Body of pancreas (tissue), 4 donors: Measurements from ENCODE around the gene ADAMTS17. TPM values are rescaled to one million over a fixed set of nuclear protein-coding genes. Genes with fewer than 3 reads are reported as not detected.

Experiments used
- ATAC-seq: fragments of 150-250 bp; one replicate; pipeline ENCODE4 v1.9.1; 2016
- DNase-seq, 4 donors: peaks; one replicate each; pipeline ENCODE4 v3.0.0-alpha.2; 2019
- H3K27ac ChIP-seq, 4 donors: fragments of 200-600 bp; sonication (generic); 1 replicate in 3 of 4; 2 replicates in 1 of 4; pipeline versions ENCODE4 v1.5.1 to v1.6.1; 2016 to 2019; ENCODE audit warnings: mild to moderate bottlenecking in 1 of 4, mixed read lengths in 1 of 4, moderate library complexity in 1 of 4
- H3K27me3 ChIP-seq, 2 donors: fragments of 200-600 bp; sonication (generic); one replicate each; pipeline ENCODE4 v1.6.0; 2016; ENCODE audit warnings: mild to moderate bottlenecking in 1 of 2
- H3K36me3 ChIP-seq, 2 donors: fragments of 200-600 bp; sonication (generic); replicated peaks in 1 of 2; 2 replicates each; pipeline ENCODE4 v1.5.1; 2016; ENCODE audit warnings: low read depth in 2 of 2; ENCODE audit not compliant: insufficient read depth in 1 of 2
- H3K4me1 ChIP-seq: fragments of 200-600 bp; sonication (generic); one replicate; pipeline ENCODE4 v1.6.0; 2016
- H3K4me3 ChIP-seq, 2 donors: fragments of 200-600 bp; sonication (generic); 1 replicate in 1 of 2; 2 replicates in 1 of 2; pipeline ENCODE4 v1.5.1; 2016 to 2019
- H3K9me3 ChIP-seq, 3 donors: fragments of 200-600 bp; sonication (generic); 1 replicate in 2 of 3; 2 replicates in 1 of 3; pipeline ENCODE4 v1.5.1; 2016
- CTCF ChIP-seq, 7 experiments: fragments of 450-650 bp in 4 of 7; fragments of 200-600 bp in 3 of 7; sonication (generic) in 3 of 7; IDR thresholded peaks; one replicate each; pipeline ENCODE4 v1.5.1; 2016 to 2019; ENCODE audit warnings: antibody characterized with exemption in 7 of 7
- POLR2A ChIP-seq, 3 donors: fragments of 450-650 bp; IDR thresholded peaks; one replicate each; pipeline ENCODE4 v1.6.1; 2016; ENCODE audit warnings: antibody characterized with exemption in 3 of 3, mild to moderate bottlenecking in 2 of 3
- WGBS, 2 donors: methylation state at CpG; one replicate each; pipeline ENCODE4 v1.1.5; 2017; 5-methylcytosine and 5-hydroxymethylcytosine counted together
- intact Hi-C: fragments of 100-400 bp; cut with DNase I; formaldehyde crosslinking; loops from one replicate; pipeline ENCODE4 v1.15.1; 2023
- total RNA-seq, 2 donors: library from RNA; depleted of rRNA; stranded (reverse); fragments of >200 nt; gene quantifications; one replicate each; pipeline ENCODE4 v1.1.0, GENCODE V29; 2016

The ADAMTS17 gene
- total RNA-seq, 2 donors from 2014 or later = 24.6 to 26.0 TPM

DNA sequence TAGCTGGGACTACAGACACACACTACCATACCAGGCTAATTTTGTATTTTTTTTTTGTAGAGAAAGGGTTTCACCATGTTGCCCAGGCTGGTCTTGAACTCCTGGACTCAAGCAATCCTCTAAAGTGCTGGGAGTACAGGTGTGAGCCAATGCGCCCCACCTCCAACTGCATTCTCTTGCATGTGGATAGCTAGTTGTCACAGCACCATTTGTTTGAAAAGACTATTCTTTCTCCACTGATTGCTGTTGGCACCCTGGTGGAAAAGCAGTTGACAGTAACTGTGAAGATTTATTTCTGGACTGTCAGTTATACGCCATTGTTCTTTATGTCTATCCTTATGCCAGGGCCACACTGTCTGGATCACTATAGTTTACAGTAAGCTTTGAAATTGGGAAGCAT lies 303.9 kb downstream of the ADAMTS17 start:
- 98 to 100% methylated on average over 2 of the region's 2 CpGs for WGBS, 2 donors
- TF ChIP-seq POLR2A (IDR thresholded peaks at IDR 0.05) (no peak), CTCF (IDR thresholded peaks at IDR 0.05) (no peak)
- no peaks in the 10 kb centered on the region for H3K9me3 ChIP-seq
- H3K27ac ChIP-seq = no peak overlapping the region
- intact Hi-C loops = no loop called here
- no peaks in the 10 kb centered on the region for H3K27me3 ChIP-seq
- H3K4me1 ChIP-seq = peaks cover 26% of the 10 kb centered on the region
- ATAC-seq (no peak), DNase-seq (no peak)
- no peaks in the 10 kb centered on the region for H3K36me3 ChIP-seq
- H3K4me3 ChIP-seq = no peak overlapping the region

- no peaks in the 10 kb centered on the region for H3K9me3 ChIP-seq
- H3K4me1 ChIP-seq = peaks cover 41% of the 10 kb centered on the region
- intact Hi-C loops = no loop called here
- H3K4me3 ChIP-seq = no peak overlapping the region
- DNase-seq (no peak), ATAC-seq (no peak)
- H3K27ac ChIP-seq = no peak overlapping the region
- no peak for TF ChIP-seq POLR2A (IDR thresholded peaks at IDR 0.05)
- no peak for TF ChIP-seq CTCF (IDR thresholded peaks at IDR 0.05)
- H3K27me3 ChIP-seq = no peaks in the 10 kb centered on the region
- no peaks in the 10 kb centered on the region for H3K36me3 ChIP-seq
- WGBS, 2 donors = 93 to 98% methylated on average over 6 of the region's 6 CpGs
Observed at GRCh38 chr15:100036015-100036414, 305.8 kb downstream of the ADAMTS17 start.

DNA sequence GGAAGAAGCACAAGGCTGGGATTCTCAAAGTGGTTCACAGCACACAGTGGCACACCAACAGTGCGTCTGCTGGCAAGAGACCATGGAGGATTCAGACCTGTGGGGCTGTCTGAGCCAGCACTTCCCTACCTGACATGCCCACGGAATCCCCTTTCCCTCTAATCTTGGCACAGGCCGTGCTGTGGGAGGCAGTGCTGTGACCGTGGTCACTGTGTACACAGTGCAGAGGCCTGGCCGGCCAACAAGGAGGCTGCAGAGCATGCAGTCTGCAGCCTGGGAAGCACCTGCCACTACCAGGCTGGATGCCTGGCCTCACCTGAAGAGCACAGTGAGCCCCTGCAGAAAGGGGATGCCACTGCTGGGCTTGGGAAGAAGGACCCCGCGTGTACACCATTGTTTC lies 307.6 kb downstream of the ADAMTS17 start:
- 30 to 43% methylated on average over 6 to 7 of the region's 7 CpGs for WGBS, 2 donors
- ATAC-seq = peak; percentile 65
- no peaks in the 10 kb centered on the region for H3K36me3 ChIP-seq
- H3K27ac ChIP-seq = peak overlapping the region; percentile 44 to 83 (median 62)
- TF ChIP-seq CTCF (IDR thresholded peaks at IDR 0.05) (peak in 1 of 7 experiments; percentile 7), POLR2A (IDR thresholded peaks at IDR 0.05) (no peak)
- DNase-seq = peak; percentile 44 to 74 (median 67)
- no peaks in the 10 kb centered on the region for H3K9me3 ChIP-seq
- no peak overlapping the region for H3K4me3 ChIP-seq
- intact Hi-C loops = no loop called here
- no peaks in the 10 kb centered on the region for H3K27me3 ChIP-seq
- peaks cover 59% of the 10 kb centered on the region for H3K4me1 ChIP-seq

DNA sequence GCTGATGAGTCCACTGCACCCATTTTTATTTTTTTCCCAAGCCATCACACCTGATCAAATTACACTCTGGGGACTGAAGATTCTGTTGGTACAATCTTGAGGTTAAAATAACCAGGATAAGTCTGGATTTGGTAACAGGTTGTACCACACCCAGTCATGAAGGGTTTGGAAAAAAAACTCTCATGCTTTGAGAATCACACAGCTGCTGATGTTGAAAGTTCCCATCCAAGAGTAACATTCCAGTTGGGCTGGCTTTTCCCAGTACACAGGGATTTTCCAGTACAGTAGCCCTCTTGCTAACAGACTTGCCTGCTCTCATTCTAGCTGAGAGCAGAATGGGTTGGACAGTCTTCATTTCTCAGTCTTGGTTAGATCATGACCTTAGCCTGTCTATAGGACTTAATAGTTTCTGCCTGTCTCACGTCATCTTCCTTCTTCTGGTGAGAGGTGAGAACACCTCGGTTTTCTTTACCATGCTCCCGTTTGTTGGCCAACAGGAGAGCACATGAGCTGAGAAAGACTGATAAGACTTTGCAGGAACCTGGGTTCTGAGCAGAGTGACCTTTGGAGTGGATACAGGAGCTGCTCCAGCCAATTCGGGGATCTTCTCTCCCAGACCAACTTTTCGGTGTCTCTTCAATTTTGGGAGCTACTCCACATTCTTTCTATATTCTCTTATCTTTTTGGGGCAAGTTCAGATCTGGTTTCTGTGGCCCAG lies 308.5 kb downstream of the ADAMTS17 start:
- ATAC-seq = peak; percentile 71
- peak; percentile 29 to 70 (median 52) for DNase-seq
- Histone ChIP-seq H3K4me3 (no peak overlapping the region), H3K4me1 (peaks cover 67% of the 10 kb centered on the region), H3K27ac (peak overlapping the region; percentile 44 to 83 (median 62)), H3K9me3 (no peaks in the 10 kb centered on the region), H3K36me3 (no peaks in the 10 kb centered on the region), H3K27me3 (no peaks in the 10 kb centered on the region)
- WGBS, 2 donors = 36 to 43% methylated on average over 5 of the region's 5 CpGs
- TF ChIP-seq POLR2A (IDR thresholded peaks at IDR 0.05) (no peak), CTCF (IDR thresholded peaks at IDR 0.05) (no peak)
- intact Hi-C loops = no loop called here
